Fibroblast of lung (primary cell): ENCODE measurements around the gene FAM83E.

Experiments
- EZH2 ChIP-seq: IDR thresholded peaks from 2 replicates; pipeline ENCODE4 v1.5.1; 2012; ENCODE audit warnings: low read length, control low read depth, mild to moderate bottlenecking; ENCODE audit errors: missing control alignments
- TF ChIP-seq, protein P1 (sequence below), 2 donors: IDR thresholded peaks in 1 of 2; conservative IDR thresholded peaks in 1 of 2; 1 replicate in 1 of 2; 2 replicates in 1 of 2; pipeline ENCODE4 v1.5.1; 2011 to 2012; ENCODE audit warnings: low read length in 2 of 2, control low read depth in 1 of 2, inconsistent platforms in 1 of 2, low read depth in 1 of 2, mild to moderate bottlenecking in 1 of 2

DNA sequence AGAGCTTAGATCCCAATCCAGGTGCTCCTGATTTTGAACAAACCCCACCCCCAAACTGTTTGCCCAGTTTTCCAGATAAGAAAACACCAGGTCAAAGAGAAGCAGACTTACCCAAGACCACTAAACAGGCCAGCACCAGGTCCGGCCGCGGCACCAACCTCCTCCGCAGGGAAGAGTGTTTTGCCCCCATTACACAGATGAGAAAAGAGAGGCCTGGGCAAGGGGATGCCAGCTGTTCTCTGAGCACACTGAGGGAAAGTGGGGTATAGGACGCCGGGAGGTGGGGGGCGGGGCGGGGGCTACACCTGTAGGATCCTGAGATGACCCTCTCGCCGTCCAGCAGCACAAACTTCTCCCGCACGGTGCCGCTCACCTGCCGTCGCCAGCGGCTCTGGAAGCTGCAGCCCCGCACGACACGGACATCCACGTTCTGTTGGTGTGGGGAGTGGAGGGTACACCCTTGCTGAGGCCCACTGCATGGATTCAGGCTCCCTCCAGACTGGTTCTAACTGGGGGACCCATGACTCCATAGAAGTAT is 5.2 kb downstream of the FAM83E start:
- TF ChIP-seq, protein P1, sequence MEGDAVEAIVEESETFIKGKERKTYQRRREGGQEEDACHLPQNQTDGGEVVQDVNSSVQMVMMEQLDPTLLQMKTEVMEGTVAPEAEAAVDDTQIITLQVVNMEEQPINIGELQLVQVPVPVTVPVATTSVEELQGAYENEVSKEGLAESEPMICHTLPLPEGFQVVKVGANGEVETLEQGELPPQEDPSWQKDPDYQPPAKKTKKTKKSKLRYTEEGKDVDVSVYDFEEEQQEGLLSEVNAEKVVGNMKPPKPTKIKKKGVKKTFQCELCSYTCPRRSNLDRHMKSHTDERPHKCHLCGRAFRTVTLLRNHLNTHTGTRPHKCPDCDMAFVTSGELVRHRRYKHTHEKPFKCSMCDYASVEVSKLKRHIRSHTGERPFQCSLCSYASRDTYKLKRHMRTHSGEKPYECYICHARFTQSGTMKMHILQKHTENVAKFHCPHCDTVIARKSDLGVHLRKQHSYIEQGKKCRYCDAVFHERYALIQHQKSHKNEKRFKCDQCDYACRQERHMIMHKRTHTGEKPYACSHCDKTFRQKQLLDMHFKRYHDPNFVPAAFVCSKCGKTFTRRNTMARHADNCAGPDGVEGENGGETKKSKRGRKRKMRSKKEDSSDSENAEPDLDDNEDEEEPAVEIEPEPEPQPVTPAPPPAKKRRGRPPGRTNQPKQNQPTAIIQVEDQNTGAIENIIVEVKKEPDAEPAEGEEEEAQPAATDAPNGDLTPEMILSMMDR (conservative IDR thresholded peaks at IDR 0.05 in 1 of 2, IDR thresholded peaks at IDR 0.05 in 1 of 2; ENCODE audit: low read depth in 1 of 2, low read length in 2 of 2), result no peak
- TF ChIP-seq EZH2, result no peak
